Keratinocyte (primary cell): ENCODE results near the gene SAMD14. TPM values are rescaled to one million over a fixed set of nuclear protein-coding genes. Genes with fewer than 3 reads are reported as not detected.

ENCODE experiments used
- DNase-seq: peaks from one replicate; pipeline ENCODE4 v3.0.0-alpha.2; 2011; ENCODE audit warnings: low read depth, missing footprints, low spot score
- FAIRE-seq: peaks from 2 replicates; lab custom pipeline; 2011; peaks lifted over from hg19 to GRCh38; lab: Jason Lieb, UNC
- H2AFZ ChIP-seq: 2 replicates; pipeline ENCODE4 v1.6.0; 2012; ENCODE audit warnings: low read length, control low read depth, inconsistent platforms; ENCODE audit not compliant: control insufficient read depth
- H3K27ac ChIP-seq: 2 replicates; pipeline ENCODE4 v1.5.1; 2011; ENCODE audit warnings: low read length; ENCODE audit not compliant: control insufficient read depth, insufficient read depth
- H3K27me3 ChIP-seq: 3 replicates; pipeline ENCODE4 v1.6.0; 2011; ENCODE audit warnings: low read length; ENCODE audit not compliant: control insufficient read depth, insufficient read depth; ENCODE audit errors: extremely low read depth
- H3K36me3 ChIP-seq, 2 experiments: 2 replicates in 1 of 2; 3 replicates in 1 of 2; pipeline ENCODE4 v1.5.1; 2011; ENCODE audit warnings: low read length in 2 of 2, mild to moderate bottlenecking in 1 of 2; ENCODE audit not compliant: control insufficient read depth in 2 of 2, insufficient read depth in 2 of 2; ENCODE audit errors: extremely low read depth in 1 of 2
- H3K4me1 ChIP-seq: 3 replicates; pipeline ENCODE4 v1.5.1; 2011; ENCODE audit warnings: low read length; ENCODE audit not compliant: control insufficient read depth, insufficient read depth; ENCODE audit errors: extremely low read depth
- H3K4me2 ChIP-seq: 3 replicates; pipeline ENCODE4 v1.6.0; 2011; ENCODE audit warnings: low read depth, low read length; ENCODE audit not compliant: control insufficient read depth, insufficient read depth; ENCODE audit errors: extremely low read depth
- H3K4me3 ChIP-seq, 3 experiments: fragments of 200-600 bp in 1 of 3; sonication (generic) in 1 of 3; 2 replicates in 2 of 3; 3 replicates in 1 of 3; pipeline ENCODE4 v1.5.1; 2011 to 2016; ENCODE audit warnings: low read length in 3 of 3, mild to moderate bottlenecking in 3 of 3, control low read depth in 2 of 3, inconsistent platforms in 1 of 3, low read depth in 1 of 3, mixed read lengths in 1 of 3, mixed run types in 1 of 3, moderate library complexity in 1 of 3; ENCODE audit not compliant: control insufficient read depth in 2 of 3, insufficient read depth in 2 of 3; ENCODE audit errors: extremely low read depth in 1 of 3
- H3K79me2 ChIP-seq: 2 replicates; pipeline ENCODE4 v1.6.0; 2012; ENCODE audit warnings: low read length; ENCODE audit not compliant: control insufficient read depth, insufficient read depth
- H3K9ac ChIP-seq: 3 replicates; pipeline ENCODE4 v1.6.0; 2011; ENCODE audit warnings: low read length; ENCODE audit not compliant: control insufficient read depth, insufficient read depth; ENCODE audit errors: extremely low read depth
- H3K9me1 ChIP-seq: 3 replicates; pipeline ENCODE4 v1.6.0; 2011; ENCODE audit warnings: low read length; ENCODE audit not compliant: control insufficient read depth, insufficient read depth; ENCODE audit errors: extremely low read depth
- H3K9me3 ChIP-seq: 2 replicates; pipeline ENCODE4 v1.5.1; 2012; ENCODE audit warnings: low read depth, low read length; ENCODE audit not compliant: control insufficient read depth
- H4K20me1 ChIP-seq: 3 replicates; pipeline ENCODE4 v1.6.0; 2011; ENCODE audit warnings: low read length; ENCODE audit not compliant: control insufficient read depth, insufficient read depth; ENCODE audit errors: extremely low read depth
- CTCF ChIP-seq, 3 experiments: IDR thresholded peaks in 1 of 3; conservative IDR thresholded peaks in 1 of 3; optimal IDR thresholded peaks in 1 of 3; 2 replicates in 2 of 3; 3 replicates in 1 of 3; pipeline versions ENCODE3 to v1.5.1; 2011; ENCODE audit warnings: low read length in 3 of 3, mild to moderate bottlenecking in 3 of 3, moderate library complexity in 2 of 3, control low read depth in 1 of 3, inconsistent platforms in 1 of 3; ENCODE audit not compliant: insufficient read depth in 2 of 3; ENCODE audit errors: extremely low read depth in 1 of 3
- EZH2 ChIP-seq: IDR thresholded peaks from one replicate; pipeline ENCODE4 v1.6.1; 2012; ENCODE audit warnings: inconsistent platforms, mild to moderate bottlenecking, low read length, moderate library complexity
- dilution Hi-C: fragments of 300-500 bp; cut with MboI; formaldehyde crosslinking; loops from one replicate; pipeline ENCODE4 v1.7.0; 2020; ENCODE audit warnings: low sequenced_read_pairs; ENCODE audit not compliant: extremely low pct_ligation_motif_present
- polyA plus RNA-seq, 5 experiments: library from polyadenylated mRNA; depleted of rRNA in 3 of 5; stranded (reverse) in 3 of 5; stranded (forward) in 1 of 5; unstranded in 1 of 5; fragments of >200 nt; gene quantifications; 1 replicate in 1 of 5; 2 replicates in 3 of 5; 3 replicates in 1 of 5; pipeline versions ENCODE4 v1.2.1 to v1.2.3, GENCODE V29; 2011 to 2012; ENCODE audit warnings: missing spikeins in 2 of 5, low read depth in 1 of 5, low replicate concordance in 1 of 5

Gene SAMD14
- polyA plus RNA-seq, 1 donor (not counting 4 experiments of a cell fraction or from before 2014, with no cell fraction given) = not detected

GRCh38 chr17:50172130-50172529 is 42.2 kb upstream of the SAMD14 start:
- peaks cover 3% of the 10 kb centered on the region for H3K27me3 ChIP-seq
- TF ChIP-seq CTCF (optimal IDR thresholded peaks at IDR 0.05 in 1 of 3, IDR thresholded peaks at IDR 0.05 in 1 of 3, conservative IDR thresholded peaks at IDR 0.05 in 1 of 3; ENCODE audit: extremely low read depth in 1 of 3, insufficient read depth in 2 of 3, low read length in 3 of 3) = no peak
- no peak for TF ChIP-seq EZH2
- no peaks in the 10 kb centered on the region for H3K36me3 ChIP-seq
- H3K4me2 ChIP-seq = no peak overlapping the region
- no peak overlapping the region for H3K4me3 ChIP-seq
- dilution Hi-C loops = no loop called here
- H3K4me1 ChIP-seq = peaks cover 1% of the 10 kb centered on the region
- no peaks in the 10 kb centered on the region for H3K9me3 ChIP-seq
- no peak overlapping the region for H3K9ac ChIP-seq
- H2AFZ ChIP-seq = no peak overlapping the region
- no peaks in the 10 kb centered on the region for H4K20me1 ChIP-seq
- H3K9me1 ChIP-seq = no peaks in the 10 kb centered on the region
- FAIRE-seq (no peak), DNase-seq (no peak)
- no peaks in the 10 kb centered on the region for H3K79me2 ChIP-seq
- H3K27ac ChIP-seq = no peak overlapping the region

- Histone ChIP-seq H3K36me3 (no peaks in the 10 kb centered on the region), H3K27ac (no peak overlapping the region), H3K4me3 (no peak overlapping the region), H2AFZ (no peak overlapping the region), H3K27me3 (peaks cover 3% of the 10 kb centered on the region), H3K9me3 (no peaks in the 10 kb centered on the region), H3K4me1 (no peaks in the 10 kb centered on the region), H3K9me1 (no peaks in the 10 kb centered on the region), H3K9ac (no peak overlapping the region), H4K20me1 (no peaks in the 10 kb centered on the region), H3K4me2 (no peak overlapping the region), H3K79me2 (no peaks in the 10 kb centered on the region)
- dilution Hi-C loops = no loop called here
- no peak for TF ChIP-seq EZH2
- no peak for TF ChIP-seq CTCF (optimal IDR thresholded peaks at IDR 0.05 in 1 of 3, IDR thresholded peaks at IDR 0.05 in 1 of 3, conservative IDR thresholded peaks at IDR 0.05 in 1 of 3; ENCODE audit: extremely low read depth in 1 of 3, insufficient read depth in 2 of 3, low read length in 3 of 3)
- no peak for FAIRE-seq
- DNase-seq = no peak
These were observed 41.6 kb upstream of the SAMD14 start for GRCh38 chr17:50171371-50172071.
